NCI-H2107 (cell line): ENCODE data around the gene GRIA1.

Experiments
- DNase-seq: peaks from one replicate; lab custom pipeline; 2025; lab: John Stamatoyannopoulos, UW

GRIA1 gene

DNA sequence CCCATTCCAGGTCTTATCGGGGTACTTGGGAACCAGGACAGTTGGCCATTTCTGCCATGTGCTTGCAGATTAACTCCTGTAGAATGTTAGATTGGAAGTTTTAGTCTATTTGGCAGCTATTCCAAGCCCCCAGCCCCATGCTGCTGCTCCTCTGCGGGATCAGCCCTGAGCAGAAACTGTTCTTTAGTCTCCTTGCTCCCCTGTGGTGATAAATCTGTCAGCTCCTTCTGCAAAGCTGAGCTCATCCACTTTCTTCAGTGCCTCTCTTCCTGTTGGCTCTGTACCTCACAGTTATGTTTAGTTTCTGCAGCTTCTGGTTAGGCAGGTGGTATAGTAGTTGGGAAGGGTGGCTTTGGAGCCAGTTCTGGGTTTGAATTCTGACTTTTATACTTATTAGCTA lies 170.4 kb downstream of the GRIA1 start:
- no peak for DNase-seq

DNA sequence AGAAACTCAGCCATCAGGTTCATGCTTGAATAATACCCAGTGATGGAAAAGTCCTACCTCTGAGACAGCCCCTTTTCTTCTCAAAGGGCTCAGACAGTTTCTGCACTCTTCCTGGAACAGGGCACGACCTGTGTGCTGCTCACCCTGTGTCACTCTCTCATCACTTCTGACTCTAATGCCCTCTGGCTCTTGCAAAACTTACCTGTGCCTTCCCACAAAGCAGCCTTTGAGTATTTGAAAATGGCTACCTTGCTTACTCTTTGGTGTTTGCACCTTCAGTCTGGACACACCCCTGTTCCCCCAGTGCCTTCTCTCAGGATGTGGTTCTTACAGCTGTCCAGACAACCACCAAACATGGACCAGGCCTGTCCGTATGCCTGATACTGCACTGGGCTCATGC lies 171.4 kb downstream of the GRIA1 start:
- no peak for DNase-seq

DNA sequence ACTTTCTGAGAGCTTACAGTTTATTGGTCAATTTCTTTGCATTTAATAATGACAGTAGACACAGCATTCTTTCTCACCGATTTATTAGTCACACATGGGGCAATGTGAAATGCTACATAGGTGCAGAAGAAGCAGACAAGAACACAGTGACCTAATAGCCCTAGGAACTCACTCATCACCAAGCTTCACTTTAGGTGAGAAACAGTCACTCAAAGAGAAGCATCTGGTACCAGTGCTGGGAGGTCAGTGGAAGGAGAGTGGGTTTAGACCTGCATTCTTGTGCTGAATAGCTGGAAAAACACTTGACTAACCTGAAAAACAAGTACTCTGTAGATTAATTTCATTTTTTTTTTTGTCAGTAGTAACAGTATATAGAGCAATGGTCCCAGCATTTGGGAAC lies 179.6 kb downstream of the GRIA1 start:
- DNase-seq, result no peak

- no peak for DNase-seq
These were observed 181.3 kb downstream of the GRIA1 start for GRCh38 chr5:153671653-153672346.

GRCh38 chr5:153672347-153673090 lies 182.0 kb downstream of the GRIA1 start:
- no peak for DNase-seq

DNA sequence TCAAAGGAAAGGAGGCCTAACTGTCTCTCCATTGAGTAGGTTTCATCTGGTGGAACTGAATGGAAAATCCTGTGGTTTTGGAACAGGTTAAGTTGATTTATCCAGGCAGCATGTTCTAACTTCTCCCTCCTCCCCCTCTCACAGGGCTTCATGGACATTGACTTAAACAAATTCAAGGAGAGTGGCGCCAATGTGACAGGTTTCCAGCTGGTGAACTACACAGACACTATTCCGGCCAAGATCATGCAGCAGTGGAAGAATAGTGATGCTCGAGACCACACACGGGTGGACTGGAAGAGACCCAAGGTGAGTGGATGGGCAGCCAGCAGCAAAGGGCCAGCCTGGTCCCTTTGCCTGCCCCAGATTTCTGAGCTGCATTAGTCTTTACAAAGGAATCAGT lies 183.9 kb downstream of the GRIA1 start:
- DNase-seq, result no peak

- DNase-seq, result no peak
These were observed 185.9 kb downstream of the GRIA1 start for GRCh38 chr5:153676406-153676805.

GRCh38 chr5:153676821-153677220 lies 186.4 kb downstream of the GRIA1 start:
- DNase-seq, result no peak

GRCh38 chr5:153678617-153679329 lies 188.3 kb downstream of the GRIA1 start:
- no peak for DNase-seq

- DNase-seq, result no peak
These were observed 199.8 kb downstream of the GRIA1 start for GRCh38 chr5:153690236-153690635.

- no peak for DNase-seq
These were observed 205.8 kb downstream of the GRIA1 start for GRCh38 chr5:153696256-153696655.

DNA sequence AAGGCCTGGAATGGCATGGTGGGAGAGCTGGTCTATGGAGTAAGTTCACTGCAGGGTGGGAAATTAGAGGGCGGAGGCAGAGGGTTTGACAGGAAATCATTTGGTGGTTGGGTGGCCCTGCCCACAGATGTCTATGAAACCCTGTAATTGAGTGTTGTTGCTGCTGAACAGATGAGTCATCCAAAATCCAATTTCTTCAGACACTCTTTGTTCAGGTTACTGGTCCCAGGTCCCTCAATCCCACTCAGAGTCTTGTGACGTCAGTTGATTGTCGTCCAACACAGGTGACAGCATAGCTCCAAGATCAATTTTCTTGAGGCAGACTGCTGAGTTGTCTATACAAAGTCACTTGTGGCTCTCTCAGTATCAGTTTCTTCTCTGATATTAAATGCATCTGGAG lies 208.6 kb downstream of the GRIA1 start:
- DNase-seq, result no peak

- no peak for DNase-seq
These were observed 210.5 kb downstream of the GRIA1 start for GRCh38 chr5:153700940-153701339.

- DNase-seq, result no peak
These were observed 211.8 kb downstream of the GRIA1 start for GRCh38 chr5:153702265-153702664.

DNA sequence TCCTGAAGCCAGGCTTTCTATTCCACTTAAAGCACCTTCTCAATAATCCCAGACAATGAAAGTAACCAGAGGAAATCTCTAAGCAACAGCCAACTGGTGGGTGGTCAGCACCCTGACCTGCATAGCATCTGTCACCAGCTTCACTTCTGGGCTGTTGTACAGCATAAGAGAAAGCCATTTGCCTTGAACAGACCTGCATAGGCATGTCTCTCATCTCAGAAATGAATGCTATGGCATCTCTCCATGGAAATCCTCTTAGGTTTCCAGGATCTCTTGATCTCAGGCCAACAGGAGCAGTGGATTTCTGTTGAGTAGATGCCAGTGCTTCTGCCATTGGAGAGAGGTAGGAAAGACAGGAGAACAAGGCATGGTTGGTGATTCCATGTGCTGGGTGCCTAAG lies 213.6 kb downstream of the GRIA1 start:
- DNase-seq, result no peak

- no peak for DNase-seq
These were observed 217.2 kb downstream of the GRIA1 start for GRCh38 chr5:153707626-153708025.

DNA sequence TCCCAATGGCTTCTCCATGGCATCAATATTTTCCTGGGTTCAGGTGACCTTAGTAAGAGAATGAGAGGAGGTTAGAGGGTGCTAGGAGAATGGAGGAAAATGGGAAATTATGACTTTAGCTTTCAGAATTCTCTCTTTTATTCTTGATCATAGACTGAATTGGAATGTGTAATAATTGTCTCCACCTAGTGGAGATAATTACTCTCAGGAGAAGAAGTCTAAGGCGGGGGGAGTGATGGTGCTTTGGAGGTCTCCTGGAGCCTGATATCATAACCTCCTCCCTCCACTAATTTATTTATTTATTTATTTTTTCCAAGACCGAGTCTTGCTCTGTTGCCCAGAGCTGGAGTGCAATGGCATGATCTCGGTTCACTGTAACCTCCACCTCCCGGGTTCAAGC lies 221.3 kb downstream of the GRIA1 start:
- no peak for DNase-seq

GRCh38 chr5:153712946-153713345 lies 222.5 kb downstream of the GRIA1 start:
- DNase-seq, result no peak

DNA sequence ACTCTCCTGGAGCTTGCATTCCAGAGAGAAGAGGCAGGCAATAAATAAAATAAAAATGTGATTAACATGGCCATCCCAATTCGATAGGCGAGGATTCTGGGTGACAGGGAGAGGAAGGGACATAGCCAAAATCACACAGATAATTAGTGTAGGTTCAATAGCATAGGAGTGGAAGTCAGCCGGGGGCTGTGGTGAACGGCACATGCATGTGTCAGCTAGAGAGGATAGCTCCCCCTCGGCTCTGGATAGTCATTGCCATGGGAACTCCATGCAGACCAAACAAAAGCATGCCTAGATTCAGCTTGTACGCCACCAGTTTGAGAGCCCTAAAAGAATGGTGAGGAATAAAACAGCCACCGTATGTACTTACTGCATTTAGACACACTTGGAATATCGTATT lies 223.5 kb downstream of the GRIA1 start:
- DNase-seq, result no peak

- no peak for DNase-seq
These were observed 224.3 kb downstream of the GRIA1 start for GRCh38 chr5:153714798-153715197.

DNA sequence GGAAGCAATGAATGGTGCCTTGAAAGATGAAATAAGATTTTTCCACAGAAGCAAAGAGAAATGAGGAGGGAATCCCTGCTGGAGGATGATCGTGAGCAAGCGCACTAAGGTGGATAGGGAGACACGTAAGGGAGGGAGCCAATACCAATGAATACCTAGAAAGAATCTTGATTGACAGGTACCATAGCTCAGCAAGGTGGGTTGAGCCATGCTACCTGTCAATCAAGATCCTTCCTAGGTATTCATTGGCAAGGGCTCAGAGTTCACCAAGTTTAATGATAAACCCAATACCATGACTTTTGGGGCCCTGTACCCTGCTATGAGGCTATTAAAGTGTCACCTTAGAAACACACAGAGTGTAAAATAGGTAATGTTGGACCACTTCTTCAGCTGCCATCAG lies 226.8 kb downstream of the GRIA1 start:
- DNase-seq, result no peak

GRCh38 chr5:153718713-153719112 lies 228.2 kb downstream of the GRIA1 start:
- no peak for DNase-seq

- DNase-seq, result no peak
These were observed 228.9 kb downstream of the GRIA1 start for GRCh38 chr5:153719324-153719723.
